Endothelial cell of umbilical vein (primary cell): ENCODE measurements around the gene MYCL. TPM values are rescaled to one million over a fixed set of nuclear protein-coding genes. Genes with fewer than 3 reads are reported as not detected.

Source experiments
- BruUV-seq: library from RNA; stranded (reverse); fragments of 400-500 nt; replicated peaks from 2 replicates; lab custom pipeline; 2021; lab: Mats Ljungman, UMichigan
- CTCF ChIA-PET: fragments of 300-600, 350-600 bp; sonication (Branson Sonifier 250); formaldehyde crosslinking; loops from one replicate; lab custom pipeline; 2021; ENCODE audit warnings: antibody characterized with exemption, inconsistent platforms; lab: Charles Lee
- POLR2A ChIA-PET: fragments of 300-600, 350-600 bp; sonication (Branson Sonifier 250); formaldehyde crosslinking; loops from one replicate; lab custom pipeline; 2021; ENCODE audit warnings: antibody characterized with exemption, inconsistent platforms; lab: Charles Lee
- DNase-seq: peaks from one replicate; pipeline ENCODE4 v3.0.0-alpha.2; 2011; ENCODE audit warnings: low read depth, low spot score
- FAIRE-seq: peaks from 2 replicates; lab custom pipeline; 2011; peaks lifted over from hg19 to GRCh38; lab: Jason Lieb, UNC
- H2AFZ ChIP-seq: 2 replicates; pipeline ENCODE4 v1.6.0; 2012; ENCODE audit warnings: low read depth, low read length, control low read depth, inconsistent platforms
- H3K27ac ChIP-seq: 2 replicates; pipeline ENCODE4 v1.5.1; 2011; ENCODE audit warnings: low read depth, mild to moderate bottlenecking, control low read depth, low read length, moderate library complexity; ENCODE audit not compliant: insufficient read depth
- H3K27me3 ChIP-seq, 2 experiments: 2 replicates each; pipeline versions ENCODE4 v1.6.0 to v1.6.1; 2011; ENCODE audit warnings: low read length in 2 of 2, mixed read lengths in 1 of 2; ENCODE audit not compliant: control insufficient read depth in 2 of 2, insufficient read depth in 2 of 2
- H3K36me3 ChIP-seq, 2 experiments: 2 replicates in 1 of 2; 3 replicates in 1 of 2; pipeline ENCODE4 v1.5.1; 2011; ENCODE audit warnings: low read length in 2 of 2, mild to moderate bottlenecking in 1 of 2, moderate library complexity in 1 of 2; ENCODE audit not compliant: control insufficient read depth in 2 of 2, insufficient read depth in 2 of 2; ENCODE audit errors: extremely low read depth in 1 of 2
- H3K4me1 ChIP-seq: 3 replicates; pipeline ENCODE4 v1.5.1; 2011; ENCODE audit warnings: mild to moderate bottlenecking, low read length; ENCODE audit not compliant: control insufficient read depth, insufficient read depth; ENCODE audit errors: extremely low read depth
- H3K4me2 ChIP-seq: 2 replicates; pipeline ENCODE4 v1.6.1; 2011; ENCODE audit warnings: low read length, control low read depth, mixed read lengths; ENCODE audit not compliant: insufficient read depth
- H3K4me3 ChIP-seq, 3 experiments: fragments of 200-600 bp in 1 of 3; sonication (generic), shearing (Covaris generic) in 1 of 3; replicated peaks in 1 of 3; 2 replicates each; pipeline ENCODE4 v1.5.1; 2011 to 2016; ENCODE audit warnings: control low read depth in 3 of 3, low read length in 3 of 3, mild to moderate bottlenecking in 2 of 3, inconsistent platforms in 1 of 3, low read depth in 1 of 3, moderate library complexity in 1 of 3; ENCODE audit not compliant: insufficient read depth in 1 of 3
- H3K79me2 ChIP-seq: 2 replicates; pipeline ENCODE4 v1.6.0; 2012; ENCODE audit warnings: low read length, inconsistent platforms; ENCODE audit not compliant: control insufficient read depth, insufficient read depth
- H3K9ac ChIP-seq: replicated peaks from 2 replicates; pipeline ENCODE3; 2011; ENCODE audit warnings: low read length, control low read depth; ENCODE audit not compliant: insufficient read depth; ENCODE audit errors: extremely low read depth
- H3K9me1 ChIP-seq: replicated peaks from 3 replicates; pipeline ENCODE4 v1.6.0; 2011; ENCODE audit warnings: mild to moderate bottlenecking, low read length; ENCODE audit not compliant: control insufficient read depth, insufficient read depth; ENCODE audit errors: extremely low read depth
- H3K9me3 ChIP-seq: replicated peaks from 2 replicates; pipeline ENCODE4 v1.5.1; 2012; ENCODE audit warnings: low read length, inconsistent platforms; ENCODE audit not compliant: control insufficient read depth, insufficient read depth
- H4K20me1 ChIP-seq: replicated peaks from 2 replicates; pipeline ENCODE3; 2011; ENCODE audit warnings: mild to moderate bottlenecking, low read length; ENCODE audit not compliant: control insufficient read depth, insufficient read depth; ENCODE audit errors: extremely low read depth
- EZH2 ChIP-seq: IDR thresholded peaks from 2 replicates; pipeline ENCODE4 v1.6.1; 2012; ENCODE audit warnings: borderline replicate concordance, low read depth, mild to moderate bottlenecking, moderate library complexity, low read length, inconsistent platforms; ENCODE audit not compliant: severe bottlenecking
- FOS ChIP-seq: IDR thresholded peaks from 2 replicates; pipeline ENCODE4 v1.6.1; 2011; ENCODE audit warnings: mild to moderate bottlenecking, low read length, moderate library complexity, borderline replicate concordance; ENCODE audit not compliant: insufficient read depth
- GATA2 ChIP-seq: IDR thresholded peaks from 2 replicates; pipeline ENCODE4 v1.7.0; 2011; ENCODE audit warnings: low read depth, mild to moderate bottlenecking, moderate library complexity, mixed read lengths, low read length; ENCODE audit not compliant: insufficient read length, insufficient read depth
- JUN ChIP-seq: IDR thresholded peaks from 2 replicates; pipeline ENCODE4 v1.6.1; 2011; ENCODE audit warnings: borderline replicate concordance, low read depth; ENCODE audit not compliant: insufficient read length, insufficient read depth
- MYC ChIP-seq: IDR thresholded peaks from one replicate; pipeline ENCODE4 v1.6.1; 2011; ENCODE audit warnings: mild to moderate bottlenecking, low read depth, low read length
- POLR2A ChIP-seq: IDR thresholded peaks from 2 replicates; pipeline ENCODE4 v1.6.1; 2012; ENCODE audit warnings: low read depth, mild to moderate bottlenecking, control low read depth, low read length
- POLR2AphosphoS5 ChIP-seq: IDR thresholded peaks from 2 replicates; pipeline ENCODE4 v1.6.1; 2012; ENCODE audit warnings: low read depth, mild to moderate bottlenecking, control low read depth, low read length, moderate library complexity; ENCODE audit not compliant: insufficient read depth
- dilution Hi-C: fragments of 300-500 bp; cut with MboI; formaldehyde crosslinking; loops from one replicate; pipeline ENCODE4 v1.15.0; 2019; ENCODE audit warnings: low sequenced_read_pairs; ENCODE audit not compliant: extremely low pct_ligation_motif_present
- intact Hi-C: fragments of 100-400 bp; cut with micrococcal nuclease; formaldehyde crosslinking; loops from one replicate; pipeline ENCODE4 v1.10.0; 2022
- polyA plus RNA-seq, 4 experiments: library from polyadenylated mRNA; depleted of rRNA in 3 of 4; stranded (reverse) in 3 of 4; unstranded in 1 of 4; fragments of >200 nt; gene quantifications; 2 replicates each; pipeline versions ENCODE4 v1.2.1 to v1.2.3, GENCODE V29; 2011 to 2012; ENCODE audit warnings: missing spikeins in 1 of 4
- total RNA-seq: library from RNA; stranded (reverse); gene quantifications from 2 replicates; pipeline ENCODE4 v1.2.3, GENCODE V29; 2021
- TF ChIP-seq, protein P1 (sequence below): IDR thresholded peaks from 2 replicates; pipeline ENCODE4 v1.6.1; 2011; ENCODE audit not compliant: insufficient read depth, insufficient read length
- TF ChIP-seq, protein P2 (sequence below), 2 donors: IDR thresholded peaks; 1 replicate in 1 of 2; 2 replicates in 1 of 2; pipeline ENCODE4 v1.5.1; 2011; ENCODE audit warnings: low read length in 2 of 2, mild to moderate bottlenecking in 2 of 2, moderate library complexity in 2 of 2, control low read depth in 1 of 2, inconsistent platforms in 1 of 2, low read depth in 1 of 2; ENCODE audit not compliant: insufficient read depth in 1 of 2; ENCODE audit errors: extremely low read depth in 1 of 2

The MYCL gene
- total and polyA plus RNA-seq, 2 donors (not counting 3 experiments of a cell fraction or from before 2014, with no cell fraction given): 1.3 to 2.1 TPM

DNA sequence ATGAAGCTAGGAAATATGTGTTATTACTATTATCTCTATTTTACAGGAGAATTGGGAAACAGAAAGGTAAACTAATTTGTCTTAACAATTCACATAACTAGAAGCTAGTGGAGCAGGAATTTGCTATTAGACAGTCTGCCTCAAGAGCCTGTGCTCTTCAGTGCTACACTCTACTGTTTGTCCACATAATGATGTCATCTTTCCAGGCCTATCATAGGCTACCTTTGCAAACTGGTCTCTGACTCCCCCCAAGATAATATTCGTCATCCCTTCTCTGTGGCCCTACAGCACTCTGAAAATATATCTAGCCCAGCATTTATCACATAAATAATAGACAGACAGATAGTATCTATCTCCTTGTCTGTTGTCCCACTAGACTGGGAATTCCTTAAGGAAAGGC lies 52.5 kb downstream of the MYCL start:
- intact Hi-C loops: loop anchor here (5.0 kb wide), 2 partner anchors 53 to 523 kb away; partner anchors contain the start of genes MYCL and SMAP2
- no peak overlapping the region for H3K4me3 ChIP-seq
- DNase-seq (no peak), FAIRE-seq (no peak)
- H3K79me2 ChIP-seq: peaks cover 2% of the 10 kb centered on the region
- H3K4me1 ChIP-seq: peaks cover 8% of the 10 kb centered on the region
- peaks cover 3 to 5% of the 10 kb centered on the region in 2 experiments for H3K36me3 ChIP-seq
- ChIA-PET POLR2A (no interaction called here), CTCF (interaction anchor here (1.3 kb wide), 1 partner anchor 17 kb away, joined by 4 read pairs; no protein-coding TSS in a partner anchor)
- no peaks in the 10 kb centered on the region for H3K27me3 ChIP-seq
- H3K4me2 ChIP-seq: no peak overlapping the region
- H3K9ac ChIP-seq: no peak overlapping the region
- TF ChIP-seq GATA2: no peak
- no peak for TF ChIP-seq MYC
- TF ChIP-seq, protein P1, sequence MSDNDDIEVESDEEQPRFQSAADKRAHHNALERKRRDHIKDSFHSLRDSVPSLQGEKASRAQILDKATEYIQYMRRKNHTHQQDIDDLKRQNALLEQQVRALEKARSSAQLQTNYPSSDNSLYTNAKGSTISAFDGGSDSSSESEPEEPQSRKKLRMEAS: no peak
- TF ChIP-seq POLR2AphosphoS5: no peak
- no peak for TF ChIP-seq JUN
- no peak for TF ChIP-seq FOS
- no peak for TF ChIP-seq EZH2
- TF ChIP-seq, protein P2, sequence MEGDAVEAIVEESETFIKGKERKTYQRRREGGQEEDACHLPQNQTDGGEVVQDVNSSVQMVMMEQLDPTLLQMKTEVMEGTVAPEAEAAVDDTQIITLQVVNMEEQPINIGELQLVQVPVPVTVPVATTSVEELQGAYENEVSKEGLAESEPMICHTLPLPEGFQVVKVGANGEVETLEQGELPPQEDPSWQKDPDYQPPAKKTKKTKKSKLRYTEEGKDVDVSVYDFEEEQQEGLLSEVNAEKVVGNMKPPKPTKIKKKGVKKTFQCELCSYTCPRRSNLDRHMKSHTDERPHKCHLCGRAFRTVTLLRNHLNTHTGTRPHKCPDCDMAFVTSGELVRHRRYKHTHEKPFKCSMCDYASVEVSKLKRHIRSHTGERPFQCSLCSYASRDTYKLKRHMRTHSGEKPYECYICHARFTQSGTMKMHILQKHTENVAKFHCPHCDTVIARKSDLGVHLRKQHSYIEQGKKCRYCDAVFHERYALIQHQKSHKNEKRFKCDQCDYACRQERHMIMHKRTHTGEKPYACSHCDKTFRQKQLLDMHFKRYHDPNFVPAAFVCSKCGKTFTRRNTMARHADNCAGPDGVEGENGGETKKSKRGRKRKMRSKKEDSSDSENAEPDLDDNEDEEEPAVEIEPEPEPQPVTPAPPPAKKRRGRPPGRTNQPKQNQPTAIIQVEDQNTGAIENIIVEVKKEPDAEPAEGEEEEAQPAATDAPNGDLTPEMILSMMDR (IDR thresholded peaks at IDR 0.05; ENCODE audit: extremely low read depth in 1 of 2, insufficient read depth in 1 of 2, low read depth in 1 of 2, low read length in 2 of 2): no peak
- TF ChIP-seq POLR2A: no peak
- H4K20me1 ChIP-seq: no peaks in the 10 kb centered on the region
- no TSS peak for BruUV-seq
- H2AFZ ChIP-seq: no peak overlapping the region
- H3K9me1 ChIP-seq: no peaks in the 10 kb centered on the region
- dilution Hi-C loops: no loop called here
- no peaks in the 10 kb centered on the region for H3K9me3 ChIP-seq
- H3K27ac ChIP-seq: no peak overlapping the region
